Measurements from ENCODE around the gene JOSD2. TPM values are rescaled to one million over a fixed set of nuclear protein-coding genes. Genes with fewer than 3 reads are reported as not detected.

JOSD2 gene
- total and polyA plus RNA-seq, 8 donors = 16.0 to 52.0 (median 22.5) TPM

GRCh38 chr19:50520822-50521465 is 10.0 kb upstream of the JOSD2 start:
- Histone ChIP-seq H3K27ac (no peak overlapping the region), H3K36me3 (no peaks in the 10 kb centered on the region), H3K4me1 (no peaks in the 10 kb centered on the region), H3K9me3 (no peaks in the 10 kb centered on the region), H3K27me3 (peaks cover 0 to 30% of the 10 kb centered on the region in 2 donors), H3K4me3 (no peak overlapping the region)
- no peak for ATAC-seq
- DNase-seq = peak in 1 of 4 donors; percentile 35
- no peak for TF ChIP-seq CTCF (IDR thresholded peaks at IDR 0.05)
- intact Hi-C loops (cut with DNase I) = no loop called here

- Histone ChIP-seq H3K27me3 (peaks cover 0 to 47% of the 10 kb centered on the region in 2 donors), H3K27ac (no peak overlapping the region), H3K9me3 (no peaks in the 10 kb centered on the region), H3K4me1 (no peaks in the 10 kb centered on the region), H3K36me3 (no peaks in the 10 kb centered on the region), H3K4me3 (no peak overlapping the region)
- intact Hi-C loops (cut with DNase I) = no loop called here
- TF ChIP-seq CTCF (IDR thresholded peaks at IDR 0.05) = no peak
- ATAC-seq (no peak), DNase-seq (peak in 2 of 4 donors; percentile 26 to 68)
Measured at GRCh38 chr19:50519006-50519575, 8.1 kb upstream of the JOSD2 start.

GRCh38 chr19:50518091-50519005 is 7.4 kb upstream of the JOSD2 start:
- Histone ChIP-seq H3K27me3 (peaks cover 0 to 54% of the 10 kb centered on the region in 2 donors), H3K4me3 (no peak overlapping the region), H3K4me1 (no peaks in the 10 kb centered on the region), H3K36me3 (no peaks in the 10 kb centered on the region), H3K27ac (no peak overlapping the region), H3K9me3 (no peaks in the 10 kb centered on the region)
- DNase-seq (peak in 1 of 4 donors; percentile 75), ATAC-seq (no peak)
- TF ChIP-seq CTCF (IDR thresholded peaks at IDR 0.05) = no peak
- intact Hi-C loops (cut with DNase I) = no loop called here

- Histone ChIP-seq H3K4me1 (no peaks in the 10 kb centered on the region), H3K4me3 (no peak overlapping the region), H3K9me3 (no peaks in the 10 kb centered on the region), H3K36me3 (no peaks in the 10 kb centered on the region), H3K27me3 (peaks cover 0 to 54% of the 10 kb centered on the region in 2 donors), H3K27ac (no peak overlapping the region)
- DNase-seq = no peak
- TF ChIP-seq CTCF (IDR thresholded peaks at IDR 0.05) = no peak
- intact Hi-C loops (cut with DNase I) = no loop called here
- ATAC-seq = no peak
Measured at GRCh38 chr19:50517704-50518075, 6.7 kb upstream of the JOSD2 start.

Measured in left lung (tissue), 10 donors.